CD14-positive monocyte (primary cell): ENCODE data around the gene EYA3. TPM values are rescaled to one million over a fixed set of nuclear protein-coding genes. Genes with fewer than 3 reads are reported as not detected.

ENCODE experiments used
- DNase-seq, 3 donors: peaks; one replicate each; pipeline ENCODE4 v3.0.0-alpha.2; 2011 to 2022
- H2AFZ ChIP-seq: 2 replicates; pipeline ENCODE4 v1.6.0; 2012; ENCODE audit warnings: mild to moderate bottlenecking, low read depth, low read length, inconsistent platforms; ENCODE audit not compliant: insufficient read depth, poor library complexity, severe bottlenecking
- H3K27ac ChIP-seq, 2 donors: 1 replicate in 1 of 2; 2 replicates in 1 of 2; pipeline ENCODE4 v1.5.1; 2012 to 2013; ENCODE audit warnings: low read length in 2 of 2, control low read depth in 1 of 2, inconsistent platforms in 1 of 2, low read depth in 1 of 2, mild to moderate bottlenecking in 1 of 2
- H3K27me3 ChIP-seq, 2 donors: one replicate each; pipeline versions ENCODE4 v1.6.0 to v1.6.1; 2011 to 2013; ENCODE audit warnings: low read length in 2 of 2; ENCODE audit not compliant: control insufficient read depth in 2 of 2, insufficient read depth in 2 of 2
- H3K36me3 ChIP-seq, 2 donors: replicated peaks in 1 of 2; 1 replicate in 1 of 2; 2 replicates in 1 of 2; pipeline versions ENCODE4 v1.5.1 to v1.6.1; 2012 to 2013; ENCODE audit warnings: low read length in 2 of 2, control low read depth in 1 of 2, inconsistent platforms in 1 of 2, mild to moderate bottlenecking in 1 of 2; ENCODE audit not compliant: insufficient read depth in 2 of 2, control insufficient read depth in 1 of 2
- H3K4me1 ChIP-seq, 2 donors: 1 replicate in 1 of 2; 2 replicates in 1 of 2; pipeline versions ENCODE4 v1.5.1 to v1.6.1; 2012 to 2013; ENCODE audit warnings: low read length in 2 of 2, control low read depth in 1 of 2, inconsistent platforms in 1 of 2, mild to moderate bottlenecking in 1 of 2, moderate library complexity in 1 of 2; ENCODE audit not compliant: insufficient read depth in 2 of 2, control insufficient read depth in 1 of 2
- H3K4me2 ChIP-seq: replicated peaks from 2 replicates; pipeline ENCODE3; 2012; ENCODE audit warnings: low read length, moderate library complexity, mild to moderate bottlenecking; ENCODE audit not compliant: poor library complexity, severe bottlenecking; ENCODE audit errors: extremely low read depth
- H3K4me3 ChIP-seq, 3 experiments: fragments of 200-600 bp in 1 of 3; sonication (generic) in 1 of 3; replicated peaks in 1 of 3; 1 replicate in 2 of 3; 2 replicates in 1 of 3; pipeline ENCODE4 v1.5.1; 2011 to 2013; ENCODE audit warnings: low read length in 3 of 3, mild to moderate bottlenecking in 3 of 3, control low read depth in 2 of 3, low read depth in 2 of 3, inconsistent platforms in 1 of 3, moderate library complexity in 1 of 3
- H3K79me2 ChIP-seq: 2 replicates; pipeline ENCODE4 v1.6.0; 2012; ENCODE audit warnings: mild to moderate bottlenecking, control low read depth, inconsistent platforms, low read length, moderate library complexity; ENCODE audit not compliant: insufficient read depth
- H3K9ac ChIP-seq: 2 replicates; pipeline ENCODE4 v1.6.0; 2017; ENCODE audit warnings: low read length, mild to moderate bottlenecking; ENCODE audit not compliant: insufficient read depth, poor library complexity, severe bottlenecking
- H3K9me3 ChIP-seq, 2 donors: replicated peaks in 1 of 2; 1 replicate in 1 of 2; 2 replicates in 1 of 2; pipeline versions ENCODE4 v1.5.1 to v1.6.1; 2012 to 2013; ENCODE audit warnings: low read length in 2 of 2, control low read depth in 1 of 2; ENCODE audit not compliant: control insufficient read depth in 1 of 2, insufficient read depth in 1 of 2
- H4K20me1 ChIP-seq: 2 replicates; pipeline ENCODE4 v1.6.0; 2012; ENCODE audit warnings: mild to moderate bottlenecking, low read length, control low read depth, moderate library complexity; ENCODE audit not compliant: insufficient read depth
- H3K27ac Mint-ChIP-seq, 7 donors: one replicate each; pipeline ENCODE4 v1.8.0; 2020; ENCODE audit warnings: mild to moderate bottlenecking in 7 of 7, mixed read lengths in 7 of 7, moderate library complexity in 6 of 7, inconsistent platforms in 2 of 7
- H3K27me3 Mint-ChIP-seq, 3 donors: one replicate each; pipeline ENCODE4 v1.8.0; 2021 to 2022; ENCODE audit warnings: low read depth in 3 of 3, mild to moderate bottlenecking in 3 of 3, mixed read lengths in 3 of 3, moderate library complexity in 3 of 3, inconsistent platforms in 1 of 3
- H3K36me3 Mint-ChIP-seq, 2 donors: one replicate each; pipeline ENCODE4 v1.8.0; 2020; ENCODE audit warnings: mixed read lengths in 2 of 2, inconsistent platforms in 1 of 2, mild to moderate bottlenecking in 1 of 2
- H3K4me1 Mint-ChIP-seq: one replicate; pipeline ENCODE4 v1.8.0; 2020; ENCODE audit warnings: mild to moderate bottlenecking, mixed read lengths
- H3K4me3 Mint-ChIP-seq, 2 donors: one replicate each; pipeline ENCODE4 v1.8.0; 2020; ENCODE audit warnings: mild to moderate bottlenecking in 2 of 2, mixed read lengths in 2 of 2, moderate library complexity in 1 of 2
- H3K9me3 Mint-ChIP-seq, 7 donors: one replicate each; pipeline ENCODE4 v1.8.0; 2020 to 2022; ENCODE audit warnings: mixed read lengths in 7 of 7, mild to moderate bottlenecking in 6 of 7, moderate library complexity in 6 of 7, inconsistent platforms in 2 of 7
- CTCF ChIP-seq: fragments of 200-600 bp; IDR thresholded peaks from one replicate; pipeline ENCODE4 v1.8.0; 2022; ENCODE audit warnings: antibody characterized with exemption, mild to moderate bottlenecking
- WGBS: methylation state at CpG from one replicate; pipeline ENCODE4 v1.1.5; 2013; ENCODE audit warnings: missing lambda C conversion rate; ENCODE audit not compliant: insufficient coverage; 5-methylcytosine and 5-hydroxymethylcytosine counted together
- intact Hi-C, 2 donors: fragments of 100-400 bp; cut with micrococcal nuclease; formaldehyde crosslinking; loops; one replicate each; pipeline versions ENCODE4 v1.15.0 to v1.15.1; 2023
- polyA plus RNA-seq, 3 donors: library from polyadenylated mRNA; depleted of rRNA in 1 of 3; unstranded in 2 of 3; stranded (reverse) in 1 of 3; fragments of 300-500 nt in 2 of 3; fragments of >200 nt in 1 of 3; fragmentation: Illumina TruSeq in 2 of 3; gene quantifications; 1 replicate in 2 of 3; 2 replicates in 1 of 3; pipeline ENCODE4 v1.2.3, GENCODE V29; 2012 to 2021

Gene EYA3
- polyA plus RNA-seq, 3 donors = 3.3 to 21.1 (median 3.7) TPM

GRCh38 chr1:27952147-27952546 lies 136.3 kb downstream of the EYA3 start:
- Histone ChIP-seq H3K4me2 (no peak overlapping the region), H3K27me3 (no peaks in the 10 kb centered on the region), H3K4me3 (no peak overlapping the region), H3K9me3 (no peaks in the 10 kb centered on the region), H3K9ac (no peak overlapping the region), H4K20me1 (no peaks in the 10 kb centered on the region), H3K4me1 (no peaks in the 10 kb centered on the region), H3K36me3 (no peaks in the 10 kb centered on the region), H3K79me2 (no peaks in the 10 kb centered on the region), H3K27ac (no peak overlapping the region), H2AFZ (no peak overlapping the region)
- no peak for TF ChIP-seq CTCF
- peaks cover 0 to 3% (median 0%) of the 10 kb centered on the region in 7 donors for H3K9me3 Mint-ChIP-seq
- DNase-seq = no peak
- peaks cover 0 to 3% (median 3%) of the 10 kb centered on the region in 3 donors for H3K27me3 Mint-ChIP-seq
- no peaks in the 10 kb centered on the region for H3K36me3 Mint-ChIP-seq
- peaks cover 3% of the 10 kb centered on the region for H3K4me1 Mint-ChIP-seq
- WGBS = no CpG with 5 or more reads among the region's 3 CpGs
- no peak overlapping the region for H3K27ac Mint-ChIP-seq
- no peak overlapping the region for H3K4me3 Mint-ChIP-seq
- intact Hi-C loops = no loop called here

- 14% methylated on average over 1 of the region's 3 CpGs for WGBS
- no peak for TF ChIP-seq CTCF
- H3K27me3 Mint-ChIP-seq = peaks cover 0 to 3% (median 2%) of the 10 kb centered on the region in 3 donors
These were observed 137.0 kb downstream of the EYA3 start for GRCh38 chr1:27951396-27951795.

More at GRCh38 chr1:27951396-27951795, 137.0 kb downstream of the EYA3 start:
- H2AFZ ChIP-seq = no peak overlapping the region
- H3K79me2 ChIP-seq = no peaks in the 10 kb centered on the region
- no peak overlapping the region for H3K4me3 ChIP-seq
- Mint-ChIP-seq H3K9me3 (peaks cover 0 to 3% (median 0%) of the 10 kb centered on the region in 7 donors), H3K27ac (no peak overlapping the region), H3K4me1 (peaks cover 4% of the 10 kb centered on the region), H3K36me3 (no peaks in the 10 kb centered on the region), H3K4me3 (no peak overlapping the region)
- no peaks in the 10 kb centered on the region for H3K27me3 ChIP-seq
- no peak overlapping the region for H3K27ac ChIP-seq
- H3K36me3 ChIP-seq = no peaks in the 10 kb centered on the region
- H4K20me1 ChIP-seq = no peaks in the 10 kb centered on the region
- H3K9me3 ChIP-seq = no peaks in the 10 kb centered on the region
- intact Hi-C loops = no loop called here
- H3K9ac ChIP-seq = no peak overlapping the region
- H3K4me2 ChIP-seq = no peak overlapping the region
- DNase-seq = no peak
- H3K4me1 ChIP-seq = no peaks in the 10 kb centered on the region
